Measurements from ENCODE around the gene RAMP1.

DNA sequence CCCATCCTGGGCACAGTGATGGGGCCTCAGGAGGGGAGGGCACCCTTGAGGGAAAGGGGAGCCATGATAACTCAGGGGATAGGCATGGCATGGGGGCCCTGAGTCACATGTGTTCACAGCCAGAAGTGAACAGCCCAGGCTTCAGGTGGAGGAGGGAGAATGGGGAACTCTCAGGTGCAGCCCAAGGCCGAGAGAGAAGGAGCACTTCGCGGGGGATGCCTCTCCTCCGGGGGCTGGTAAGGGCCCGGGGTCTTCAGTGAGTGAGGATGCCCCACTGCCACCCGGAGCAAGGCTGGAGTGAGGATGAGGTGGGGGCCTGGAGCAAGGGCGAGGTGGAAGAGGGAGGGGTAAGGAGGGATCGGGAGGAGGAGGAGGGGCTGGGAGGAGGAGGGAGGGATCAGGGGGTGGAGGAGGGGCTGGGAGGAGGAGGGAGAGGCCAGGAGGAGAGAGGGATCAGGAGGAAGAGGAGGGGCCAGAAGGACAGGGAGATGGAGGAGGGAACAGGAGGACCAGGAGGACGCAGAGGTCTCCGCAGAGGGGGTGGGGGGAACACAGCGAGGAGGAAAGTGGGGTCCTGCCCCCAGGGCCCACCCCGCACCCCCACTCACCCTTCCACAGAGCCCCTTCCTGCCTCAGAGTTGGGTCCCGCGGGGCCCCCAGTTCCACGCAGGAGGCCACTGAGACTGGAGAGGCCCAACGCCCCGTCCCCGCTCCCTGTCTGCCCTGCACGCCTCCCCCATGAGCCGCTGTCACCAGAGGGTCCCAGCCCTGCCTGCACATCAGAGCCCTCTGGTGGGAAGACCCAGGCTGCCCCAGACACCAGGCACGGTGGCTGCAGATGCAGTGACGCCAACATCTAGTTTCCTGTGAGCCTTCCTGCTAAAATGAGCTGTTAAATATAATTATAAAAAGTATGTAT, 42.8 kb downstream of the RAMP1 start:
- TF ChIP-seq, protein P1, sequence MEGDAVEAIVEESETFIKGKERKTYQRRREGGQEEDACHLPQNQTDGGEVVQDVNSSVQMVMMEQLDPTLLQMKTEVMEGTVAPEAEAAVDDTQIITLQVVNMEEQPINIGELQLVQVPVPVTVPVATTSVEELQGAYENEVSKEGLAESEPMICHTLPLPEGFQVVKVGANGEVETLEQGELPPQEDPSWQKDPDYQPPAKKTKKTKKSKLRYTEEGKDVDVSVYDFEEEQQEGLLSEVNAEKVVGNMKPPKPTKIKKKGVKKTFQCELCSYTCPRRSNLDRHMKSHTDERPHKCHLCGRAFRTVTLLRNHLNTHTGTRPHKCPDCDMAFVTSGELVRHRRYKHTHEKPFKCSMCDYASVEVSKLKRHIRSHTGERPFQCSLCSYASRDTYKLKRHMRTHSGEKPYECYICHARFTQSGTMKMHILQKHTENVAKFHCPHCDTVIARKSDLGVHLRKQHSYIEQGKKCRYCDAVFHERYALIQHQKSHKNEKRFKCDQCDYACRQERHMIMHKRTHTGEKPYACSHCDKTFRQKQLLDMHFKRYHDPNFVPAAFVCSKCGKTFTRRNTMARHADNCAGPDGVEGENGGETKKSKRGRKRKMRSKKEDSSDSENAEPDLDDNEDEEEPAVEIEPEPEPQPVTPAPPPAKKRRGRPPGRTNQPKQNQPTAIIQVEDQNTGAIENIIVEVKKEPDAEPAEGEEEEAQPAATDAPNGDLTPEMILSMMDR (IDR thresholded peaks at IDR 0.05; ENCODE audit: insufficient read depth, low read length): no peak
- TF ChIP-seq POLR2AphosphoS5 (IDR thresholded peaks at IDR 0.05; ENCODE audit: low read depth) (no peak), GABPA (IDR thresholded peaks at IDR 0.05; ENCODE audit: low read depth) (no peak)
- TF ChIP-seq, protein P2, sequence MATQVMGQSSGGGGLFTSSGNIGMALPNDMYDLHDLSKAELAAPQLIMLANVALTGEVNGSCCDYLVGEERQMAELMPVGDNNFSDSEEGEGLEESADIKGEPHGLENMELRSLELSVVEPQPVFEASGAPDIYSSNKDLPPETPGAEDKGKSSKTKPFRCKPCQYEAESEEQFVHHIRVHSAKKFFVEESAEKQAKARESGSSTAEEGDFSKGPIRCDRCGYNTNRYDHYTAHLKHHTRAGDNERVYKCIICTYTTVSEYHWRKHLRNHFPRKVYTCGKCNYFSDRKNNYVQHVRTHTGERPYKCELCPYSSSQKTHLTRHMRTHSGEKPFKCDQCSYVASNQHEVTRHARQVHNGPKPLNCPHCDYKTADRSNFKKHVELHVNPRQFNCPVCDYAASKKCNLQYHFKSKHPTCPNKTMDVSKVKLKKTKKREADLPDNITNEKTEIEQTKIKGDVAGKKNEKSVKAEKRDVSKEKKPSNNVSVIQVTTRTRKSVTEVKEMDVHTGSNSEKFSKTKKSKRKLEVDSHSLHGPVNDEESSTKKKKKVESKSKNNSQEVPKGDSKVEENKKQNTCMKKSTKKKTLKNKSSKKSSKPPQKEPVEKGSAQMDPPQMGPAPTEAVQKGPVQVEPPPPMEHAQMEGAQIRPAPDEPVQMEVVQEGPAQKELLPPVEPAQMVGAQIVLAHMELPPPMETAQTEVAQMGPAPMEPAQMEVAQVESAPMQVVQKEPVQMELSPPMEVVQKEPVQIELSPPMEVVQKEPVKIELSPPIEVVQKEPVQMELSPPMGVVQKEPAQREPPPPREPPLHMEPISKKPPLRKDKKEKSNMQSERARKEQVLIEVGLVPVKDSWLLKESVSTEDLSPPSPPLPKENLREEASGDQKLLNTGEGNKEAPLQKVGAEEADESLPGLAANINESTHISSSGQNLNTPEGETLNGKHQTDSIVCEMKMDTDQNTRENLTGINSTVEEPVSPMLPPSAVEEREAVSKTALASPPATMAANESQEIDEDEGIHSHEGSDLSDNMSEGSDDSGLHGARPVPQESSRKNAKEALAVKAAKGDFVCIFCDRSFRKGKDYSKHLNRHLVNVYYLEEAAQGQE (IDR thresholded peaks at IDR 0.05; ENCODE audit: insufficient replicate concordance, low read depth): no peak

Data from HL-60 (cell line).